H1 (cell line): ENCODE results near the gene HSP90B1. TPM values are rescaled to one million over a fixed set of nuclear protein-coding genes. Genes with fewer than 3 reads are reported as not detected.

Experiments
- CTCF ChIA-PET: fragments of 300-600 bp; sonication (Branson Sonifier 250); formaldehyde crosslinking; loops from one replicate; lab custom pipeline; 2021; ENCODE audit not compliant: partially characterized antibody; lab: Charles Lee
- POLR2A ChIA-PET: fragments of 300-600 bp; sonication (Branson Sonifier 250); formaldehyde crosslinking; loops from one replicate; lab custom pipeline; 2021; ENCODE audit warnings: inconsistent platforms; ENCODE audit not compliant: partially characterized antibody; lab: Charles Lee
- DNase-seq, 2 experiments: peaks; one replicate each; pipeline versions ENCODE4 v3.0.0 to v3.0.0-alpha.2; 2010 to 2022; ENCODE audit warnings: low spot score in 2 of 2, low read depth in 1 of 2, mixed read lengths in 1 of 2
- FAIRE-seq: peaks from 2 replicates; lab custom pipeline; 2011; peaks lifted over from hg19 to GRCh38; lab: Jason Lieb, UNC
- H2AFZ ChIP-seq: 2 replicates; pipeline ENCODE4 v1.8.1; 2012; ENCODE audit warnings: low read length, inconsistent platforms
- H2AK5ac ChIP-seq: 2 replicates; pipeline ENCODE4 v1.6.1; 2013; ENCODE audit warnings: low read depth, low read length
- H2BK120ac ChIP-seq: replicated peaks from 2 replicates; pipeline ENCODE3; 2013; ENCODE audit warnings: low read depth, low read length, inconsistent platforms
- H2BK12ac ChIP-seq: 2 replicates; pipeline ENCODE4 v1.6.1; 2013; ENCODE audit warnings: low read depth, low read length
- H2BK15ac ChIP-seq: 2 replicates; pipeline ENCODE4 v1.6.1; 2013; ENCODE audit warnings: low read length
- H2BK20ac ChIP-seq: 2 replicates; pipeline ENCODE4 v1.6.1; 2013; ENCODE audit warnings: low read length
- H2BK5ac ChIP-seq: 2 replicates; pipeline ENCODE4 v1.6.1; 2013; ENCODE audit warnings: low read depth, low read length
- H3K14ac ChIP-seq: 2 replicates; pipeline ENCODE4 v1.6.1; 2013; ENCODE audit warnings: inconsistent platforms; ENCODE audit not compliant: insufficient read length
- H3K18ac ChIP-seq: 2 replicates; pipeline ENCODE4 v1.6.1; 2013; ENCODE audit warnings: low read length; ENCODE audit errors: extremely low read depth
- H3K23ac ChIP-seq: 2 replicates; pipeline ENCODE4 v1.6.1; 2013; ENCODE audit warnings: inconsistent platforms; ENCODE audit not compliant: insufficient read length
- H3K23me2 ChIP-seq: 2 replicates; pipeline ENCODE4 v1.6.1; 2013; ENCODE audit warnings: low read depth, low read length
- H3K27ac ChIP-seq: 2 replicates; pipeline ENCODE4 v1.6.1; 2011; ENCODE audit warnings: low read depth, low read length, inconsistent platforms
- H3K27me3 ChIP-seq, 4 experiments: replicated peaks in 1 of 4; 1 replicate in 1 of 4; 2 replicates in 3 of 4; pipeline versions ENCODE4 v1.6.1 to v1.8.1; 2011 to 2013; ENCODE audit warnings: low read length in 3 of 4, mild to moderate bottlenecking in 3 of 4, inconsistent platforms in 2 of 4, mixed read lengths in 2 of 4, moderate library complexity in 1 of 4; ENCODE audit not compliant: control insufficient read depth in 3 of 4, insufficient read depth in 3 of 4; ENCODE audit errors: extremely low read depth in 1 of 4
- H3K36me3 ChIP-seq, 4 experiments: 2 replicates each; pipeline versions ENCODE4 v1.6.1 to v1.8.1; 2011 to 2013; ENCODE audit warnings: mild to moderate bottlenecking in 4 of 4, low read length in 3 of 4, moderate library complexity in 2 of 4, control low read depth in 1 of 4, inconsistent platforms in 1 of 4; ENCODE audit not compliant: insufficient read depth in 4 of 4, control insufficient read depth in 2 of 4
- H3K4ac ChIP-seq: replicated peaks from 2 replicates; pipeline ENCODE3; 2013; ENCODE audit warnings: low read length, low read depth, mixed read lengths, inconsistent platforms; ENCODE audit not compliant: insufficient read length
- H3K4me1 ChIP-seq, 4 experiments: replicated peaks in 1 of 4; 1 replicate in 1 of 4; 2 replicates in 3 of 4; pipeline versions ENCODE4 v1.6.1 to v1.8.1; 2011 to 2013; ENCODE audit warnings: low read length in 3 of 4, inconsistent platforms in 2 of 4, mixed read lengths in 1 of 4; ENCODE audit not compliant: insufficient read depth in 4 of 4, control insufficient read depth in 3 of 4
- H3K4me2 ChIP-seq, 2 experiments: 2 replicates each; pipeline versions ENCODE4 v1.6.1 to v1.8.1; 2011 to 2013; ENCODE audit warnings: low read depth in 2 of 2, low read length in 2 of 2, control low read depth in 1 of 2, inconsistent platforms in 1 of 2, mild to moderate bottlenecking in 1 of 2; ENCODE audit not compliant: insufficient read depth in 1 of 2
- H3K4me3 ChIP-seq, 4 experiments: fragments of 200-600, 300-600 bp in 1 of 4; sonication (generic), shearing (Covaris generic), sonication (Bioruptor Twin) in 1 of 4; 2 replicates each; pipeline versions ENCODE4 v1.5.1 to v1.8.1; 2011 to 2016; ENCODE audit warnings: low read length in 4 of 4, low read depth in 3 of 4, control low read depth in 2 of 4, inconsistent platforms in 2 of 4, mild to moderate bottlenecking in 2 of 4, mixed read lengths in 1 of 4, moderate library complexity in 1 of 4; ENCODE audit not compliant: insufficient read depth in 2 of 4; ENCODE audit errors: extremely low read depth in 1 of 4
- H3K56ac ChIP-seq: replicated peaks from 2 replicates; pipeline ENCODE3; 2013; ENCODE audit warnings: low read depth, mild to moderate bottlenecking, mixed read lengths, low read length, inconsistent platforms; ENCODE audit not compliant: insufficient read length
- H3K79me1 ChIP-seq: 2 replicates; pipeline ENCODE4 v1.6.1; 2013; ENCODE audit warnings: low read depth, low read length, control low read depth
- H3K79me2 ChIP-seq, 2 experiments: 2 replicates each; pipeline versions ENCODE4 v1.6.1 to v1.8.1; 2012 to 2013; ENCODE audit warnings: low read length in 2 of 2, mild to moderate bottlenecking in 2 of 2, inconsistent platforms in 1 of 2; ENCODE audit not compliant: insufficient read depth in 2 of 2, control insufficient read depth in 1 of 2
- H3K9ac ChIP-seq, 4 experiments: replicated peaks in 1 of 4; 1 replicate in 1 of 4; 2 replicates in 3 of 4; pipeline versions ENCODE4 v1.6.1 to v1.8.1; 2011 to 2013; ENCODE audit warnings: low read depth in 3 of 4, low read length in 3 of 4, control low read depth in 2 of 4, mild to moderate bottlenecking in 2 of 4, moderate library complexity in 2 of 4, inconsistent platforms in 1 of 4; ENCODE audit errors: extremely low read depth in 1 of 4
- H3K9me3 ChIP-seq, 2 experiments: 2 replicates each; pipeline versions ENCODE4 v1.6.1 to v1.8.1; 2012 to 2013; ENCODE audit warnings: mild to moderate bottlenecking in 2 of 2, moderate library complexity in 2 of 2, control low read depth in 1 of 2, inconsistent platforms in 1 of 2, low read depth in 1 of 2, low read length in 1 of 2, mixed read lengths in 1 of 2; ENCODE audit not compliant: insufficient read depth in 2 of 2
- H4K20me1 ChIP-seq, 2 experiments: replicated peaks in 1 of 2; 2 replicates each; pipeline versions ENCODE3 to v1.8.1; 2011 to 2013; ENCODE audit warnings: inconsistent platforms in 2 of 2, low read length in 2 of 2, mild to moderate bottlenecking in 1 of 2; ENCODE audit not compliant: insufficient read depth in 2 of 2, control insufficient read depth in 1 of 2
- H4K5ac ChIP-seq: 2 replicates; pipeline ENCODE4 v1.6.1; 2013; ENCODE audit warnings: low read length, low read depth, mixed read lengths, inconsistent platforms; ENCODE audit not compliant: insufficient read length
- H4K8ac ChIP-seq: 2 replicates; pipeline ENCODE4 v1.8.0; 2013; ENCODE audit warnings: mild to moderate bottlenecking, moderate library complexity, low read length, inconsistent platforms; ENCODE audit not compliant: insufficient read depth; ENCODE audit errors: extremely low read depth
- H4K91ac ChIP-seq: replicated peaks from 2 replicates; pipeline ENCODE3; 2013; ENCODE audit warnings: low read length, mixed read lengths, inconsistent platforms; ENCODE audit not compliant: insufficient read length
- ASH2L ChIP-seq: fragments of 200-600, 300-600 bp; sonication (generic); IDR thresholded peaks from one replicate; pipeline ENCODE4 v1.7.1; 2017; ENCODE audit warnings: low read length
- BCL11A ChIP-seq, 2 experiments: IDR thresholded peaks; one replicate each; pipeline ENCODE4 v1.6.1; 2011; ENCODE audit warnings: low read depth in 2 of 2, low read length in 2 of 2, mild to moderate bottlenecking in 2 of 2
- CEBPB ChIP-seq: IDR thresholded peaks from 2 replicates; pipeline ENCODE4 v1.6.1; 2012; ENCODE audit warnings: low read depth, low read length
- CHD1 ChIP-seq: IDR thresholded peaks from 2 replicates; pipeline ENCODE4 v1.6.1; 2012; ENCODE audit warnings: low read depth, low read length, improper control_type of control experiment
- CHD2 ChIP-seq: IDR thresholded peaks from 2 replicates; pipeline ENCODE4 v1.6.1; 2012; ENCODE audit warnings: low read length, improper control_type of control experiment
- CREB1 ChIP-seq: IDR thresholded peaks from 2 replicates; pipeline ENCODE4 v1.6.1; 2012; ENCODE audit warnings: inconsistent platforms
- CTCF ChIP-seq, 3 experiments: IDR thresholded peaks; 1 replicate in 2 of 3; 2 replicates in 1 of 3; pipeline versions ENCODE4 v1.5.1 to v1.6.1; 2011; ENCODE audit warnings: low read length in 3 of 3, mild to moderate bottlenecking in 3 of 3, inconsistent platforms in 2 of 3, low read depth in 1 of 3, moderate library complexity in 1 of 3; ENCODE audit not compliant: insufficient read depth in 1 of 3; ENCODE audit errors: control extremely low read depth in 1 of 3
- EZH2 ChIP-seq: fragments of 200-600 bp; sonication (generic); IDR thresholded peaks from 2 replicates; pipeline ENCODE4 v1.7.1; 2012; ENCODE audit warnings: low read depth, mild to moderate bottlenecking, moderate library complexity, low read length, inconsistent platforms; ENCODE audit not compliant: severe bottlenecking
- NRF1 ChIP-seq: IDR thresholded peaks from 2 replicates; pipeline ENCODE4 v1.6.1; 2011; ENCODE audit warnings: mild to moderate bottlenecking, low read depth, low read length, improper control_type of control experiment
- POLR2A ChIP-seq, 2 experiments: IDR thresholded peaks; 1 replicate in 1 of 2; 2 replicates in 1 of 2; pipeline ENCODE4 v1.6.1; 2011; ENCODE audit warnings: low read depth in 2 of 2, low read length in 2 of 2, mild to moderate bottlenecking in 2 of 2; ENCODE audit errors: control extremely low read depth in 1 of 2
- POU5F1 ChIP-seq: IDR thresholded peaks from 2 replicates; pipeline ENCODE4 v1.6.1; 2011; ENCODE audit warnings: low read depth, mild to moderate bottlenecking, low read length, moderate library complexity
- SP4 ChIP-seq: IDR thresholded peaks from 2 replicates; pipeline ENCODE4 v1.6.1; 2012; ENCODE audit warnings: low read length, inconsistent platforms
- WGBS, 2 experiments: shearing (Covaris generic) in 1 of 2; methylation state at CpG; one replicate each; pipeline versions ENCODE4 v1.1.6 to v1.1.7; 2013 to 2015; ENCODE audit warnings: low lambda C conversion rate in 2 of 2, mixed read lengths in 2 of 2, inconsistent platforms in 1 of 2, low coverage in 1 of 2, missing lambda C conversion rate in 1 of 2; ENCODE audit not compliant: insufficient replicate concordance in 2 of 2, insufficient coverage in 1 of 2, insufficient read length in 1 of 2; ENCODE audit errors: extremely low coverage in 1 of 2, missing lambda C conversion rate in 1 of 2; 5-methylcytosine and 5-hydroxymethylcytosine counted together
- polyA plus RNA-seq, 7 experiments: library from polyadenylated mRNA; depleted of rRNA in 3 of 7; stranded (reverse) in 5 of 7; unstranded in 2 of 7; fragments of >200 nt in 5 of 7; fragments of 200-250 nt in 2 of 7; gene quantifications; 1 replicate in 5 of 7; 2 replicates in 1 of 7; 4 replicates in 1 of 7; pipeline versions ENCODE4 v1.2.1 to v1.2.3, GENCODE V29; 2011 to 2013; ENCODE audit warnings: missing spikeins in 2 of 7, mixed read lengths in 2 of 7
- total RNA-seq: library from RNA; stranded (reverse); fragmentation: NEBNext Ultra II Directional; extraction: Animal tissue kit (Norgen Biotek cat#: 25700); gene quantifications from 2 replicates; pipeline ENCODE4 v1.2.1, GENCODE V29; 2021
- TF ChIP-seq, protein P1 (sequence below): IDR thresholded peaks from 2 replicates; pipeline ENCODE4 v1.6.1; 2012; ENCODE audit warnings: inconsistent platforms

Gene HSP90B1
- total and polyA plus RNA-seq, 2 of the 8 experiments (the other 6 are each of a cell fraction or from before 2014, with no cell fraction given), result 161 to 847 TPM

DNA sequence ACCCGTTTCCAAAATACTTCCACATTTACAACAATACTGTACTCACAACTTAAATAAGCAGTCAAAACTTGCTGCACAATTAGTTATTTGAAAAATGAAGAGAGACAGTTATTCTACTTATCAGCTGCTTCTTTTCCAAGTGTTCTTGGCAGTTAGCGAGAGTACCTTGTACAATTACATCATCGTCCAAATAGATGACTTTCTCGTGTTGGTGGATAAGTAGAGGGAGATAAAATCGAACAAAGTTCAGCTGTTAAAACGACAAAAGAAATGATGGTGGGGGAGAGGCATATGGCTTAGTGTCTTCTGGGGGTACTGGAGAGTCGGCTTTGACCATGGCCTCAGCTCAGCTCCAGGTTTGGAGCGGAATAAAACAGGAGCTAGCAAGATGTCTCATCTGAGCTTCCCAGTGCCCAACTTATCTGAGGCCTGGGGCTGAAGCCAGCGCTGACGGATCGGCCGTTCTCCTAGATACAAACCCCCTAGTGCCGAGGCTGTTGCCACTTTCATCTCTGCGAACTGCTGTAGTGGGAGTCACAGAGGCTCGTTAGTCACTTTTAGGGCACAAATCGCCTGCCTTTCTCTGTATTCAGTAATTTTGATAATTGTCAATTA, 67.2 kb downstream of the HSP90B1 start:
- 88% methylated on average over 16 of the region's 16 CpGs; no CpG with 5 or more reads in 1 of the 2 experiments for WGBS, 2 experiments
- CTCF ChIA-PET, result interaction anchor here (1.0 to 1.9 kb wide), 3 partner anchors 61 to 112 kb away, joined by 3 to 6 read pairs (median 6); no protein-coding TSS in a partner anchor
- no peak for TF ChIP-seq BCL11A (IDR thresholded peaks at IDR 0.05; ENCODE audit: low read depth in 2 of 2, low read length in 2 of 2)
- TF ChIP-seq EZH2, result no peak
- no peak for TF ChIP-seq POLR2A (IDR thresholded peaks at IDR 0.05; ENCODE audit: control extremely low read depth in 1 of 2, low read depth in 2 of 2, low read length in 2 of 2)
- no peak for TF ChIP-seq NRF1
- no peak for TF ChIP-seq CTCF (IDR thresholded peaks at IDR 0.05; ENCODE audit: control extremely low read depth in 1 of 3, insufficient read depth in 1 of 3, low read depth in 1 of 3, low read length in 3 of 3)
- TF ChIP-seq POU5F1, result no peak
- TF ChIP-seq ASH2L, result no peak
- TF ChIP-seq CHD2, result no peak
- TF ChIP-seq CEBPB, result no peak
- TF ChIP-seq SP4, result no peak
- TF ChIP-seq, protein P1, sequence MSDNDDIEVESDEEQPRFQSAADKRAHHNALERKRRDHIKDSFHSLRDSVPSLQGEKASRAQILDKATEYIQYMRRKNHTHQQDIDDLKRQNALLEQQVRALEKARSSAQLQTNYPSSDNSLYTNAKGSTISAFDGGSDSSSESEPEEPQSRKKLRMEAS, result no peak
- TF ChIP-seq CHD1, result no peak
- no peak for TF ChIP-seq CREB1

More for the DNA sequence above, 67.2 kb downstream of the HSP90B1 start:
- Histone ChIP-seq H4K8ac (no peak overlapping the region), H3K79me1 (no peaks in the 10 kb centered on the region), H2AK5ac (no peak overlapping the region), H4K5ac (no peak overlapping the region), H4K91ac (no peak overlapping the region), H3K27ac (no peak overlapping the region), H3K18ac (no peak overlapping the region), H3K56ac (no peak overlapping the region), H3K79me2 (no peaks in the 10 kb centered on the region), H3K4me2 (no peak overlapping the region), H2BK5ac (no peak overlapping the region), H3K23ac (no peak overlapping the region), H2BK12ac (no peak overlapping the region), H2BK20ac (no peak overlapping the region), H3K23me2 (no peaks in the 10 kb centered on the region), H3K4me3 (no peak overlapping the region), H3K36me3 (no peaks in the 10 kb centered on the region), H4K20me1 (no peaks in the 10 kb centered on the region), H3K9me3 (no peaks in the 10 kb centered on the region), H3K27me3 (no peaks in the 10 kb centered on the region), H2AFZ (no peak overlapping the region), H2BK15ac (no peak overlapping the region), H2BK120ac (no peak overlapping the region), H3K14ac (no peak overlapping the region), H3K4me1 (no peaks in the 10 kb centered on the region), H3K4ac (no peak overlapping the region), H3K9ac (no peak overlapping the region)
- DNase-seq (no peak), FAIRE-seq (no peak)
- POLR2A ChIA-PET, result no interaction called here
